H1 (cell line): Measurements from ENCODE around the gene DUOX1. TPM values are rescaled to one million over a fixed set of nuclear protein-coding genes. Genes with fewer than 3 reads are reported as not detected.
A peak's percentile ranks its signal among the peaks of the same experiment; 100 is the strongest.

Source experiments
- CTBP2 ChIP-seq: IDR thresholded peaks from 2 replicates; pipeline ENCODE4 v1.7.0; 2011; ENCODE audit warnings: borderline replicate concordance, mild to moderate bottlenecking, moderate library complexity, mixed read lengths, low read length; ENCODE audit not compliant: insufficient read depth, insufficient read length
- E2F6 ChIP-seq: IDR thresholded peaks from 2 replicates; pipeline ENCODE4 v1.6.1; 2012; ENCODE audit warnings: inconsistent platforms
- EGR1 ChIP-seq: IDR thresholded peaks from 2 replicates; pipeline ENCODE4 v1.6.1; 2011; ENCODE audit warnings: low read depth, low read length, borderline replicate concordance
- EP300 ChIP-seq, 2 experiments: IDR thresholded peaks; 1 replicate in 1 of 2; 2 replicates in 1 of 2; pipeline ENCODE4 v1.6.1; 2011 to 2012; ENCODE audit warnings: low read depth in 2 of 2, low read length in 2 of 2, mild to moderate bottlenecking in 2 of 2, borderline replicate concordance in 1 of 2, inconsistent platforms in 1 of 2, moderate library complexity in 1 of 2
- EZH2 ChIP-seq: fragments of 200-600 bp; sonication (generic); IDR thresholded peaks from 2 replicates; pipeline ENCODE4 v1.7.1; 2012; ENCODE audit warnings: low read depth, mild to moderate bottlenecking, moderate library complexity, low read length, inconsistent platforms; ENCODE audit not compliant: severe bottlenecking
- FOSL1 ChIP-seq: IDR thresholded peaks from 2 replicates; pipeline ENCODE4 v1.6.1; 2011; ENCODE audit warnings: mild to moderate bottlenecking, low read depth, low read length, moderate library complexity; ENCODE audit not compliant: insufficient read depth
- HDAC2 ChIP-seq, 2 experiments: fragments of 300-600 bp in 1 of 2; sonication (generic) in 1 of 2; IDR thresholded peaks; 2 replicates each; pipeline ENCODE4 v1.6.1; 2011 to 2012; ENCODE audit warnings: low read depth in 2 of 2, low read length in 2 of 2, mild to moderate bottlenecking in 2 of 2, moderate library complexity in 2 of 2, borderline replicate concordance in 1 of 2, inconsistent platforms in 1 of 2
- JUN ChIP-seq: IDR thresholded peaks from 2 replicates; pipeline ENCODE4 v1.6.1; 2011; ENCODE audit warnings: low read depth, mild to moderate bottlenecking, improper control_type of control experiment, low read length
- MAX ChIP-seq: IDR thresholded peaks from 2 replicates; pipeline ENCODE4 v1.6.1; 2012; ENCODE audit warnings: inconsistent platforms
- NRF1 ChIP-seq: IDR thresholded peaks from 2 replicates; pipeline ENCODE4 v1.6.1; 2011; ENCODE audit warnings: mild to moderate bottlenecking, low read depth, low read length, improper control_type of control experiment
- RAD21 ChIP-seq, 2 experiments: IDR thresholded peaks in 1 of 2; conservative IDR thresholded peaks in 1 of 2; 2 replicates each; pipeline ENCODE4 v1.6.1; 2011; ENCODE audit warnings: low read depth in 2 of 2, low read length in 2 of 2, improper control_type of control experiment in 1 of 2, inconsistent platforms in 1 of 2, mild to moderate bottlenecking in 1 of 2, moderate library complexity in 1 of 2
- SP4 ChIP-seq: IDR thresholded peaks from 2 replicates; pipeline ENCODE4 v1.6.1; 2012; ENCODE audit warnings: low read length, inconsistent platforms
- USF2 ChIP-seq: IDR thresholded peaks from 2 replicates; pipeline ENCODE4 v1.6.1; 2011; ENCODE audit warnings: low read length, improper control_type of control experiment
- YY1 ChIP-seq: IDR thresholded peaks from 2 replicates; pipeline ENCODE4 v1.6.1; 2011; ENCODE audit warnings: low read depth, mild to moderate bottlenecking, low read length
- polyA plus RNA-seq, 7 experiments: library from polyadenylated mRNA; depleted of rRNA in 3 of 7; stranded (reverse) in 5 of 7; unstranded in 2 of 7; fragments of >200 nt in 5 of 7; fragments of 200-250 nt in 2 of 7; gene quantifications; 1 replicate in 5 of 7; 2 replicates in 1 of 7; 4 replicates in 1 of 7; pipeline versions ENCODE4 v1.2.1 to v1.2.3, GENCODE V29; 2011 to 2013; ENCODE audit warnings: missing spikeins in 2 of 7, mixed read lengths in 2 of 7
- total RNA-seq: library from RNA; stranded (reverse); fragmentation: NEBNext Ultra II Directional; extraction: Animal tissue kit (Norgen Biotek cat#: 25700); gene quantifications from 2 replicates; pipeline ENCODE4 v1.2.1, GENCODE V29; 2021

DUOX1 gene
- total and polyA plus RNA-seq, 2 of the 8 experiments (the other 6 are each of a cell fraction or from before 2014, with no cell fraction given), result 0.84 to 1.4 TPM

- no peak for TF ChIP-seq NRF1
- no peak for TF ChIP-seq EP300 (IDR thresholded peaks at IDR 0.05; ENCODE audit: borderline replicate concordance in 1 of 2, low read depth in 2 of 2, low read length in 2 of 2)
- TF ChIP-seq JUN, result no peak
- TF ChIP-seq CTBP2, result no peak
- TF ChIP-seq SP4, result no peak
- peak; percentile 85 for TF ChIP-seq MAX
- TF ChIP-seq FOSL1, result no peak
- peak; percentile 96 for TF ChIP-seq EZH2
- no peak for TF ChIP-seq USF2
- TF ChIP-seq HDAC2 (IDR thresholded peaks at IDR 0.05; ENCODE audit: borderline replicate concordance in 1 of 2, low read depth in 2 of 2, low read length in 2 of 2), result no peak
- TF ChIP-seq E2F6, result peak; percentile 71
- no peak for TF ChIP-seq YY1
- no peak for TF ChIP-seq RAD21 (IDR thresholded peaks at IDR 0.05 in 1 of 2, conservative IDR thresholded peaks at IDR 0.05 in 1 of 2; ENCODE audit: low read depth in 2 of 2, low read length in 2 of 2)
- no peak for TF ChIP-seq EGR1
Observed at GRCh38 chr15:45116482-45117307, 13.1 kb upstream of the DUOX1 start (continued).
